GM23338 (cell line): ENCODE results near the gene GORAB. TPM values are rescaled to one million over a fixed set of nuclear protein-coding genes. Genes with fewer than 3 reads are reported as not detected.

Experiments used
- ATAC-seq: fragments of 200-7000 bp; cut with Tn5 transposase; 3 replicates; pipeline ENCODE4 v1.9.1; 2020
- DNase-seq: peaks from one replicate; pipeline ENCODE4 v3.0.0-alpha.2; 2015; ENCODE audit warnings: low spot score
- H2AFZ ChIP-seq: fragments of 200-600 bp; sonication (generic); 2 replicates; pipeline ENCODE4 v1.8.0; 2016; ENCODE audit warnings: antibody characterized with exemption, mild to moderate bottlenecking, moderate library complexity
- H3F3A ChIP-seq: fragments of 200-600 bp; sonication (generic); replicated peaks from 2 replicates; pipeline ENCODE4 v1.8.0; 2017; ENCODE audit warnings: antibody characterized with exemption, mixed run types, low read depth
- H3K27ac ChIP-seq: fragments of 200-600 bp; sonication (generic); 2 replicates; pipeline ENCODE4 v1.6.1; 2016; ENCODE audit warnings: low read depth
- H3K27me3 ChIP-seq: fragments of 200-600 bp; sonication (generic); 2 replicates; pipeline ENCODE4 v1.8.0; 2016; ENCODE audit warnings: mild to moderate bottlenecking, mixed run types, moderate library complexity; ENCODE audit not compliant: insufficient read depth
- H3K36me3 ChIP-seq: fragments of 200-600 bp; sonication (generic); 2 replicates; pipeline ENCODE4 v1.8.0; 2016; ENCODE audit warnings: mild to moderate bottlenecking; ENCODE audit not compliant: insufficient read depth
- H3K4me1 ChIP-seq: fragments of 200-600 bp; sonication (generic); 2 replicates; pipeline ENCODE4 v1.8.0; 2016; ENCODE audit warnings: mild to moderate bottlenecking, moderate library complexity; ENCODE audit not compliant: insufficient read depth
- H3K4me2 ChIP-seq: fragments of 200-600 bp; sonication (generic); 2 replicates; pipeline ENCODE4 v1.7.1; 2017; ENCODE audit warnings: mixed run types
- H3K4me3 ChIP-seq: fragments of 200-600 bp; sonication (generic); 2 replicates; pipeline ENCODE4 v1.6.1; 2016; ENCODE audit warnings: mixed run types
- H3K79me2 ChIP-seq: fragments of 200-600 bp; sonication (generic); replicated peaks from 2 replicates; pipeline ENCODE4 v1.8.0; 2017; ENCODE audit warnings: mild to moderate bottlenecking; ENCODE audit not compliant: insufficient read depth
- H3K9me2 ChIP-seq: fragments of 200-600 bp; sonication (generic); 2 replicates; pipeline ENCODE4 v1.8.0; 2017; ENCODE audit not compliant: insufficient read depth
- H4K20me1 ChIP-seq: fragments of 200-600 bp; sonication (generic); replicated peaks from 2 replicates; pipeline ENCODE4 v1.8.0; 2017; ENCODE audit warnings: mild to moderate bottlenecking; ENCODE audit not compliant: insufficient read depth
- H3K27ac Mint-ChIP-seq: 2 replicates; pipeline ENCODE4 v1.8.0; 2020; ENCODE audit warnings: inconsistent platforms, mild to moderate bottlenecking, moderate library complexity, mixed read lengths
- H3K27me3 Mint-ChIP-seq: 3 replicates; pipeline ENCODE4 v1.8.0; 2022; ENCODE audit warnings: low read depth, mild to moderate bottlenecking, moderate library complexity, mixed read lengths, inconsistent platforms; ENCODE audit not compliant: insufficient read depth, poor library complexity
- H3K36me3 Mint-ChIP-seq: 3 replicates; pipeline ENCODE4 v1.8.0; 2021; ENCODE audit warnings: low read depth, mild to moderate bottlenecking, inconsistent platforms, moderate library complexity, mixed read lengths
- H3K4me1 Mint-ChIP-seq: 3 replicates; pipeline ENCODE4 v1.8.0; 2020; ENCODE audit warnings: mild to moderate bottlenecking, inconsistent platforms, mixed read lengths
- H3K4me3 Mint-ChIP-seq: 3 replicates; pipeline ENCODE4 v1.8.0; 2021; ENCODE audit warnings: moderate library complexity, mild to moderate bottlenecking, inconsistent platforms, mixed read lengths
- H3K9me3 Mint-ChIP-seq: 3 replicates; pipeline ENCODE4 v1.8.0; 2020; ENCODE audit warnings: moderate library complexity, mild to moderate bottlenecking, inconsistent platforms, mixed read lengths
- CREB1 ChIP-seq: fragments of 250-450 bp; sonication (Bioruptor Pico); IDR thresholded peaks from 2 replicates; pipeline ENCODE4 v1.5.0; 2020; ENCODE audit warnings: low read depth, mild to moderate bottlenecking, moderate library complexity
- EZH2 ChIP-seq: fragments of 200-600 bp; sonication (generic); IDR thresholded peaks from one replicate; pipeline ENCODE4 v1.8.0; 2017; ENCODE audit warnings: antibody characterized with exemption, mild to moderate bottlenecking, low read depth; ENCODE audit not compliant: unreplicated experiment
- EZH2phosphoT487 ChIP-seq: fragments of 200-600 bp; sonication (generic); IDR thresholded peaks from one replicate; pipeline ENCODE4 v1.8.1; 2018; ENCODE audit warnings: antibody characterized with exemption; ENCODE audit not compliant: unreplicated experiment
- JUNB ChIP-seq: IDR thresholded peaks from one replicate; pipeline ENCODE4 v1.6.1; 2016; ENCODE audit warnings: antibody characterized with exemption; ENCODE audit not compliant: unreplicated experiment
- NANOG ChIP-seq: IDR thresholded peaks from 2 replicates; pipeline ENCODE4 v1.6.1; 2016; ENCODE audit warnings: antibody characterized with exemption, borderline replicate concordance
- POLR2AphosphoS5 ChIP-seq: IDR thresholded peaks from 2 replicates; pipeline ENCODE4 v1.6.1; 2016; ENCODE audit warnings: antibody characterized with exemption, low read depth
- STAT1 ChIP-seq: IDR thresholded peaks from one replicate; pipeline ENCODE4 v1.6.1; 2016; ENCODE audit warnings: antibody characterized with exemption; ENCODE audit not compliant: unreplicated experiment
- ZNF114 ChIP-seq: fragments of 250-450 bp; sonication (Bioruptor Pico); IDR thresholded peaks from 2 replicates; pipeline ENCODE4 v1.5.0; 2020; ENCODE audit warnings: mild to moderate bottlenecking, moderate library complexity
- ZNF331 ChIP-seq: fragments of 250-450 bp; sonication (Bioruptor Pico); IDR thresholded peaks from 2 replicates; pipeline ENCODE4 v1.5.0; 2020; ENCODE audit warnings: low read depth, mild to moderate bottlenecking, moderate library complexity
- polyA plus RNA-seq: library from polyadenylated mRNA; unstranded; fragments of >200 nt; fragmentation: Nextera tagmentation; extraction: Ambion mirVana; gene quantifications from 2 replicates; pipeline ENCODE4 v1.2.1, GENCODE V29; 2016
- total RNA-seq: library from RNA; depleted of rRNA; stranded (reverse); fragments of >200 nt; shearing (Covaris generic); gene quantifications from 2 replicates; pipeline ENCODE4 v1.2.3, GENCODE V29; 2014
- TF ChIP-seq, protein P1 (sequence below): IDR thresholded peaks from 2 replicates; pipeline ENCODE4 v1.6.1; 2016; ENCODE audit warnings: antibody characterized with exemption
- TF ChIP-seq, protein P2 (sequence below), 2 experiments: fragments of 200-600 bp in 1 of 2; sonication (generic) in 1 of 2; conservative IDR thresholded peaks; 2 replicates each; pipeline versions ENCODE4 v1.5.1 to v1.6.1; 2016 to 2017; ENCODE audit warnings: antibody characterized with exemption in 2 of 2, low read depth in 2 of 2, mild to moderate bottlenecking in 2 of 2, moderate library complexity in 1 of 2
- TF ChIP-seq, protein P3 (sequence below): IDR thresholded peaks from one replicate; pipeline ENCODE4 v1.6.1; 2018; ENCODE audit warnings: antibody characterized with exemption; ENCODE audit not compliant: unreplicated experiment
- TF ChIP-seq, protein P4 (sequence below): fragments of 250-450 bp; sonication (Bioruptor Pico); IDR thresholded peaks from 2 replicates; pipeline ENCODE4 v1.5.0; 2020; ENCODE audit warnings: mild to moderate bottlenecking, moderate library complexity

The GORAB gene
- total and polyA plus RNA-seq, 2 experiments from 2014 or later, result 10.4 to 21.1 TPM

DNA sequence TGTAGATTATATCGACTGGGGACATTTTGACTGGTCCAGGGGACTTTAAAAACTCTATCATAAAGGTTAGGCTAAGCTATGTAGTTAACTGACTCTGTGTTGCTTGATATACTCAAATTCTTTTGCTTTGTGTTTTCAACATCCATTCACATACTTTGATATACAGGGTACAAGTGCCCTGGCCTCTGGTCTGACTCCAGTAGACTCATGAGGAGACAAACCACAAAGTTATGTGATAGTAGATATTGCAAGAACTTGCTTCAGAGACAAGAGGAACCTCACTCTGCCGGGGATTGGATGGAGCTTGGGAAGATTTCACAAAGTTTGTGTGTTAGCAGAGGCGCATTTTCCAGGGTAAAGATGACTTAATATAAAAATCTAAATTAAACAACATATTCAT is 1.3 kb downstream of the GORAB start:
- Histone ChIP-seq H3K27ac (no peak overlapping the region), H3K27me3 (no peaks in the 10 kb centered on the region), H3K36me3 (no peaks in the 10 kb centered on the region; the same call in 1 of the 2 replicates), H3K4me3 (peak overlapping the region; percentile 59), H3F3A (no peaks in the 10 kb centered on the region), H3K9me2 (no peaks in the 10 kb centered on the region), H4K20me1 (no peaks in the 10 kb centered on the region), H3K4me2 (peak overlapping the region; percentile 87), H2AFZ (no peak overlapping the region), H3K4me1 (peaks cover 14% of the 10 kb centered on the region), H3K79me2 (peaks cover 60% of the 10 kb centered on the region)
- Mint-ChIP-seq H3K4me3 (no peak overlapping the region), H3K27ac (no peak overlapping the region), H3K9me3 (no peaks in the 10 kb centered on the region), H3K27me3 (no peaks in the 10 kb centered on the region), H3K4me1 (peaks cover 2% of the 10 kb centered on the region; the same call in 1 of the 3 replicates), H3K36me3 (peaks cover 3% of the 10 kb centered on the region; the same call in 2 of the 3 replicates)
- no peak for DNase-seq
- no peak for ATAC-seq
- TF ChIP-seq ZNF114 (CRISPR knock-in tag), result no peak
- TF ChIP-seq, protein P1, sequence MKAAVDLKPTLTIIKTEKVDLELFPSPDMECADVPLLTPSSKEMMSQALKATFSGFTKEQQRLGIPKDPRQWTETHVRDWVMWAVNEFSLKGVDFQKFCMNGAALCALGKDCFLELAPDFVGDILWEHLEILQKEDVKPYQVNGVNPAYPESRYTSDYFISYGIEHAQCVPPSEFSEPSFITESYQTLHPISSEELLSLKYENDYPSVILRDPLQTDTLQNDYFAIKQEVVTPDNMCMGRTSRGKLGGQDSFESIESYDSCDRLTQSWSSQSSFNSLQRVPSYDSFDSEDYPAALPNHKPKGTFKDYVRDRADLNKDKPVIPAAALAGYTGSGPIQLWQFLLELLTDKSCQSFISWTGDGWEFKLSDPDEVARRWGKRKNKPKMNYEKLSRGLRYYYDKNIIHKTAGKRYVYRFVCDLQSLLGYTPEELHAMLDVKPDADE, result no peak
- TF ChIP-seq POLR2AphosphoS5, result no peak
- no peak for TF ChIP-seq STAT1
- TF ChIP-seq CREB1, result no peak
- TF ChIP-seq JUNB, result no peak
- TF ChIP-seq NANOG, result no peak
- no peak for TF ChIP-seq EZH2
- TF ChIP-seq ZNF331 (CRISPR knock-in tag), result no peak
- TF ChIP-seq EZH2phosphoT487, result no peak
- TF ChIP-seq, protein P2, sequence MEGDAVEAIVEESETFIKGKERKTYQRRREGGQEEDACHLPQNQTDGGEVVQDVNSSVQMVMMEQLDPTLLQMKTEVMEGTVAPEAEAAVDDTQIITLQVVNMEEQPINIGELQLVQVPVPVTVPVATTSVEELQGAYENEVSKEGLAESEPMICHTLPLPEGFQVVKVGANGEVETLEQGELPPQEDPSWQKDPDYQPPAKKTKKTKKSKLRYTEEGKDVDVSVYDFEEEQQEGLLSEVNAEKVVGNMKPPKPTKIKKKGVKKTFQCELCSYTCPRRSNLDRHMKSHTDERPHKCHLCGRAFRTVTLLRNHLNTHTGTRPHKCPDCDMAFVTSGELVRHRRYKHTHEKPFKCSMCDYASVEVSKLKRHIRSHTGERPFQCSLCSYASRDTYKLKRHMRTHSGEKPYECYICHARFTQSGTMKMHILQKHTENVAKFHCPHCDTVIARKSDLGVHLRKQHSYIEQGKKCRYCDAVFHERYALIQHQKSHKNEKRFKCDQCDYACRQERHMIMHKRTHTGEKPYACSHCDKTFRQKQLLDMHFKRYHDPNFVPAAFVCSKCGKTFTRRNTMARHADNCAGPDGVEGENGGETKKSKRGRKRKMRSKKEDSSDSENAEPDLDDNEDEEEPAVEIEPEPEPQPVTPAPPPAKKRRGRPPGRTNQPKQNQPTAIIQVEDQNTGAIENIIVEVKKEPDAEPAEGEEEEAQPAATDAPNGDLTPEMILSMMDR (conservative IDR thresholded peaks at IDR 0.05; ENCODE audit: low read depth in 2 of 2), result no peak
- TF ChIP-seq, protein P3, sequence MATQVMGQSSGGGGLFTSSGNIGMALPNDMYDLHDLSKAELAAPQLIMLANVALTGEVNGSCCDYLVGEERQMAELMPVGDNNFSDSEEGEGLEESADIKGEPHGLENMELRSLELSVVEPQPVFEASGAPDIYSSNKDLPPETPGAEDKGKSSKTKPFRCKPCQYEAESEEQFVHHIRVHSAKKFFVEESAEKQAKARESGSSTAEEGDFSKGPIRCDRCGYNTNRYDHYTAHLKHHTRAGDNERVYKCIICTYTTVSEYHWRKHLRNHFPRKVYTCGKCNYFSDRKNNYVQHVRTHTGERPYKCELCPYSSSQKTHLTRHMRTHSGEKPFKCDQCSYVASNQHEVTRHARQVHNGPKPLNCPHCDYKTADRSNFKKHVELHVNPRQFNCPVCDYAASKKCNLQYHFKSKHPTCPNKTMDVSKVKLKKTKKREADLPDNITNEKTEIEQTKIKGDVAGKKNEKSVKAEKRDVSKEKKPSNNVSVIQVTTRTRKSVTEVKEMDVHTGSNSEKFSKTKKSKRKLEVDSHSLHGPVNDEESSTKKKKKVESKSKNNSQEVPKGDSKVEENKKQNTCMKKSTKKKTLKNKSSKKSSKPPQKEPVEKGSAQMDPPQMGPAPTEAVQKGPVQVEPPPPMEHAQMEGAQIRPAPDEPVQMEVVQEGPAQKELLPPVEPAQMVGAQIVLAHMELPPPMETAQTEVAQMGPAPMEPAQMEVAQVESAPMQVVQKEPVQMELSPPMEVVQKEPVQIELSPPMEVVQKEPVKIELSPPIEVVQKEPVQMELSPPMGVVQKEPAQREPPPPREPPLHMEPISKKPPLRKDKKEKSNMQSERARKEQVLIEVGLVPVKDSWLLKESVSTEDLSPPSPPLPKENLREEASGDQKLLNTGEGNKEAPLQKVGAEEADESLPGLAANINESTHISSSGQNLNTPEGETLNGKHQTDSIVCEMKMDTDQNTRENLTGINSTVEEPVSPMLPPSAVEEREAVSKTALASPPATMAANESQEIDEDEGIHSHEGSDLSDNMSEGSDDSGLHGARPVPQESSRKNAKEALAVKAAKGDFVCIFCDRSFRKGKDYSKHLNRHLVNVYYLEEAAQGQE, result no peak
- TF ChIP-seq, protein P4, sequence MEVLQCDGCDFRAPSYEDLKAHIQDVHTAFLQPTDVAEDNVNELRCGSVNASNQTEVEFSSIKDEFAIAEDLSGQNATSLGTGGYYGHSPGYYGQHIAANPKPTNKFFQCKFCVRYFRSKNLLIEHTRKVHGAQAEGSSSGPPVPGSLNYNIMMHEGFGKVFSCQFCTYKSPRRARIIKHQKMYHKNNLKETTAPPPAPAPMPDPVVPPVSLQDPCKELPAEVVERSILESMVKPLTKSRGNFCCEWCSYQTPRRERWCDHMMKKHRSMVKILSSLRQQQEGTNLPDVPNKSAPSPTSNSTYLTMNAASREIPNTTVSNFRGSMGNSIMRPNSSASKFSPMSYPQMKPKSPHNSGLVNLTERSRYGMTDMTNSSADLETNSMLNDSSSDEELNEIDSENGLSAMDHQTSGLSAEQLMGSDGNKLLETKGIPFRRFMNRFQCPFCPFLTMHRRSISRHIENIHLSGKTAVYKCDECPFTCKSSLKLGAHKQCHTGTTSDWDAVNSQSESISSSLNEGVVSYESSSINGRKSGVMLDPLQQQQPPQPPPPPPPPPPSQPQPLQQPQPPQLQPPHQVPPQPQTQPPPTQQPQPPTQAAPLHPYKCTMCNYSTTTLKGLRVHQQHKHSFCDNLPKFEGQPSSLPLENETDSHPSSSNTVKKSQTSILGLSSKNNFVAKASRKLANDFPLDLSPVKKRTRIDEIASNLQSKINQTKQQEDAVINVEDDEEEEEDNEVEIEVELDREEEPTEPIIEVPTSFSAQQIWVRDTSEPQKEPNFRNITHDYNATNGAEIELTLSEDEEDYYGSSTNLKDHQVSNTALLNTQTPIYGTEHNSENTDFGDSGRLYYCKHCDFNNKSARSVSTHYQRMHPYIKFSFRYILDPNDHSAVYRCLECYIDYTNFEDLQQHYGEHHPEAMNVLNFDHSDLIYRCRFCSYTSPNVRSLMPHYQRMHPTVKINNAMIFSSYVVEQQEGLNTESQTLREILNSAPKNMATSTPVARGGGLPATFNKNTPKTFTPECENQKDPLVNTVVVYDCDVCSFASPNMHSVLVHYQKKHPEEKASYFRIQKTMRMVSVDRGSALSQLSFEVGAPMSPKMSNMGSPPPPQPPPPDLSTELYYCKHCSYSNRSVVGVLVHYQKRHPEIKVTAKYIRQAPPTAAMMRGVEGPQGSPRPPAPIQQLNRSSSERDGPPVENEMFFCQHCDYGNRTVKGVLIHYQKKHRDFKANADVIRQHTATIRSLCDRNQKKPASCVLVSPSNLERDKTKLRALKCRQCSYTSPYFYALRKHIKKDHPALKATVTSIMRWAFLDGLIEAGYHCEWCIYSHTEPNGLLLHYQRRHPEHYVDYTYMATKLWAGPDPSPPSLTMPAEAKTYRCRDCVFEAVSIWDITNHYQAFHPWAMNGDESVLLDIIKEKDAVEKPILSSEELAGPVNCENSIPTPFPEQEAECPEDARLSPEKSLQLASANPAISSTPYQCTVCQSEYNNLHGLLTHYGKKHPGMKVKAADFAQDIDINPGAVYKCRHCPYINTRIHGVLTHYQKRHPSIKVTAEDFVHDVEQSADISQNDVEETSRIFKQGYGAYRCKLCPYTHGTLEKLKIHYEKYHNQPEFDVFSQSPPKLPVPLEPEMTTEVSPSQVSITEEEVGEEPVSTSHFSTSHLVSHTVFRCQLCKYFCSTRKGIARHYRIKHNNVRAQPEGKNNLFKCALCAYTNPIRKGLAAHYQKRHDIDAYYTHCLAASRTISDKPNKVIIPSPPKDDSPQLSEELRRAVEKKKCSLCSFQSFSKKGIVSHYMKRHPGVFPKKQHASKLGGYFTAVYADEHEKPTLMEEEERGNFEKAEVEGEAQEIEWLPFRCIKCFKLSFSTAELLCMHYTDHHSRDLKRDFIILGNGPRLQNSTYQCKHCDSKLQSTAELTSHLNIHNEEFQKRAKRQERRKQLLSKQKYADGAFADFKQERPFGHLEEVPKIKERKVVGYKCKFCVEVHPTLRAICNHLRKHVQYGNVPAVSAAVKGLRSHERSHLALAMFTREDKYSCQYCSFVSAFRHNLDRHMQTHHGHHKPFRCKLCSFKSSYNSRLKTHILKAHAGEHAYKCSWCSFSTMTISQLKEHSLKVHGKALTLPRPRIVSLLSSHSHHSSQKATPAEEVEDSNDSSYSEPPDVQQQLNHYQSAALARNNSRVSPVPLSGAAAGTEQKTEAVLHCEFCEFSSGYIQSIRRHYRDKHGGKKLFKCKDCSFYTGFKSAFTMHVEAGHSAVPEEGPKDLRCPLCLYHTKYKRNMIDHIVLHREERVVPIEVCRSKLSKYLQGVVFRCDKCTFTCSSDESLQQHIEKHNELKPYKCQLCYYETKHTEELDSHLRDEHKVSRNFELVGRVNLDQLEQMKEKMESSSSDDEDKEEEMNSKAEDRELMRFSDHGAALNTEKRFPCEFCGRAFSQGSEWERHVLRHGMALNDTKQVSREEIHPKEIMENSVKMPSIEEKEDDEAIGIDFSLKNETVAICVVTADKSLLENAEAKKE, result no peak
